HG02852 (cell line): ENCODE results near the gene DPF3.
A peak's percentile ranks its signal among the peaks of the same experiment; 100 is the strongest.

ENCODE experiments used
- ATAC-seq: cut with Tn5 transposase; IDR thresholded peaks from one replicate; pipeline ENCODE4 v1.9.1; 2021; ENCODE audit warnings: mild to moderate bottlenecking, moderate library complexity; ENCODE audit not compliant: unreplicated experiment

The DPF3 gene

DNA sequence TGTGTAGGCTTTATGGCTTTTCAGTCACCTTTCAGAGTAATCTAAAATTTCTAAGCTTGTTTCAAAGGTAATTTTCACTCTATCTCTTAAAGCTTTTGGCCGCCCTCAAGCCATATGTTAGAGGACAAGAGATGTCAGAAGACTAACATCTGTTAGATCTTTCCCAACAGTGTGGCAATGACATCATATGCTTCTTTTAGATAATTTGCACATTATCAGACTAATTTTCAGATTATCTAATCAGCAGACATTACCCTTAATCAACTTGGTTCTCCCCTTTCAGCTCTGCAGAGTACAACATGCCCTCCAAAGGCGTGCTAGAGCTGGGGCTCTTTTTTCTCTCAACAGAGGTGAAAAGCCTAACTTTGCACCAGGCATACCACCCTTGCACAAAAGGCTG, 207.1 kb downstream of the DPF3 start:
- ATAC-seq, result no peak

DNA sequence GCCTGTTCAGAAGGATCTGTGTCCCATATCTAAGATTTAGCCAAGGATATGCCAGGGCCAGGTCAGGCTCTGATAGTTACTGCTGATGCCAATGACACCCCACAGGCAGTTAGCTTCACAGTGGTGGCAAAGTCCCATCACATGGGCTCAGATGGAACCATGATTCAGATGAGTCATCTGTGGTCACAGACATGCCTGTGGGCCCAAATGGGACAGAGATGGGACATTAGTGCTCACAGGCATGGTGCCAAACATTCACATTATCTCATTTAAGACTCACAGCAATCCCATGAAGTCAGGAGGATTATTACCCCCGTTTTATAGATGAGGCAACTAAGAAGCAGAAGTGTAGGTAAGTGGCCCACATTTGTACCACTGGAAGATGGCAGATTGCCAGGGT, 207.8 kb downstream of the DPF3 start:
- no peak for ATAC-seq

DNA sequence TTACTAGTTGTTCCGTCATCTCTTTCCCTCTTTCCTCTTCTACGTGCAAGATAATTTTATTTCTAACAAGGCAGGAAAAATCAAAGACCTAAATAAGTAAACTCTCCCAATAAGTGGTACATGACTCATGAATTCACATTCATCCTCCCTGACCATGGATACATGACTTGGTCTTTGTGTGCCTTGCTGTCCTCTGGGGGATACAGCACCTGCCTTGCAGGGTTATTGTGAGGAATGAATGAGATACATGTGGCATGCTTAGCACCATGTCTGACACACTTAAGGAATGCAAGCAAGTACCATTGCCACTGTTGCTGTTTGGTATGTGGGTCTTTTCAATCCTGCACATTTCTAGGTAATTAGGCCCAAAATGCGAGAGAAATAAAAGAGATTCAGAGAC, 208.4 kb downstream of the DPF3 start:
- ATAC-seq, result no peak

DNA sequence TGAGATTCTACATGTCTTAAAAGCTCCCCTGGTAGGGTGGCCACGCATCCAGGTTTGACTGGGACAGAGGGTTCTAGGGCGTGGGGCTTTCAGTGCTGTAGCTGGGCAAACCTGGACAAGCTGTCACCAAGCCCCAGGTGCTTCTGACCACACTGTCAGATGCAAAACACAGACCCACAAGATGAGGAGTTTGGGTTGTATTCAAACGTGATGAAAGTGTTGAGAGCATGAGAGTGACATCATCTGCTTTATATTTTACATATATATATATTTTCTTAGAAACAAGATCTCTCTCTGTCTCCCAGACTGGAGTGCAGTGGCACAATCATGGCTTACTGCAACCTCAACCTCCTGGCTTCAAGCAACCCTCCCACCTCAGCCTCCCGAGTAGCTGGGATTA, 210.1 kb downstream of the DPF3 start:
- no peak for ATAC-seq

DNA sequence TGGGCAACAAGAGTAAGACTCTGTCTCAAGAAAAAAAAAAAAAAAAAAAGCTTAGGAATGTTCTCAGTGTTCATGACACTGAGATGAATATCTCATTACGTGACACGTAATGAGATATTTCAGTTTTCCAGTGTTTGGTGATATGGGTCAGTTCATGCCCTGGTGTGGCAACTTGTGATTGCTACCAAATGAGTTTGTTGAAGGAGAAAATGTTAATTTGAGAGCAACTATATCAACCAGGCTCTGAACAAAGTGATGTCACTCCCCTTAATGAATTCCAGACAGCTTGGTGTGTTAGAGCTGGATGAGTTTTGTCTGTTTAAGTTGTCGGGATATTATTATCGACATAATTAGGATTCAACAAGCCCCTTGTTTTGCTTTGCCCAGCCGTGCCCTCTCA, 211.7 kb downstream of the DPF3 start:
- ATAC-seq, result no peak

DNA sequence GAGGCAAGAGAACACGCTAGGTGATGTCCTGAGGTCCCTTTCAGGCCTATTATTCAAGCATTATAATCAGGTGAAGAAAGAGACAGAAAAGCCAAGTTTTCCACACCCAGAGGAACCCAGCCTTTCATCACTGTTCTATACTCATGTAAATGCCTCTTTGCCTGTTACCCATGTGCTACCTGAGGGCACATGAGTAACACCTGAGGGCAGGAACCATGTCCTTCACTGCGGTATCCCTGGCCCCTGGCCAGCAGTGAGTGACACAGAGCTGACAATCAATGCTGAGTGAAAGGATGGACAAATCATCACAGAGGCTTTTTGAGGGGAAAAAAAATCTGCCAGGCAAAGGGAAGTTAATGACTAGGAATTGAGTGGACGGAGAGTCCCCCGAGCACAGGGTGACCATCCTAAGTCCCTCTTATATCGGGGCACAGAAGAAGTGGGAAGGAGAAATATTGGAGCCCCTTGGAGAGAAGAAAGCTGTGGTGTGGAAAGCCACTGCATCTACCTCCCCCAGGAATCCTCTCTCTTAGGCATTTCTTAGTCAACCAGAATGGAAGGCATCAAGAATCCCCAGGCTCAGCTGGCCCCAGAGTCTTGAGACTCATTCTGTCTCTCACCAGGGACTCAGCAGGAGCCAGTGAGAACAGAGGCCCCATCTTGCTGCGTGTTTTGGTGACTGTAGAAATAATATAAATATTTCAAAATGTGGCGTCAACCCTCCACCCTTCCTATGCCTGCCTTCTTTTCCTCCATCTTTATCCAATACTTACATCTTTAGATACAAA, 212.9 kb downstream of the DPF3 start:
- no peak for ATAC-seq

DNA sequence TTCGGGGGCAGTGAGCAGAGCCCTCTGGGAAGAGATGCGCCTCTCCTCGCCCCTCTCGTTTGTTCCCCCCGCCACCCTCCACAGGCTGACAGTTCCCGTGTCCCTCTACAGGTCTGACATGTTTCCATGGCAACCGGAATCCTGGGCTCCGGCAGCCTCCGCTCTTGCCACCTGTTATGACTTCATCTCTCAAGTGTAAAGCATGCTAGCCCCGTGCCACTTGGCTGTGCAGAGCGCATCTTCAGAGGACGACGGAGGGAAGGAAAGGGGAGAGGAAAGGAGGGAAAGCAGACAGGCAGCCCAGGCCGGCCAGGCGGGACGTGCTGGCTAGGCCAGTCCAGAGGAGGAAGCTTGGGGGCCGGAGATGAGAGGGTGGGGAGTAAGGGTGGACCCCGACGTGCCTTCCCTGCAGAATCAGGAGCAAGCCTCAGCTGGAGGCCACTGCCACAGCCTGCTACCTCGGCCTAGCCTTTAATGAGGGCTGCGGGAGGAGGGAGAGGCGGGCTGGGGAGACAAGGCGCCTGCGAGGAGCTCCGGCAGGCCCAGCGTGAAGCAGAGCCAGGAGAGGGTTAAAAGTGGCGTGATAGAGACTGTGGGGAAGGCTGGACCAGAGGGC, 214.3 kb downstream of the DPF3 start:
- ATAC-seq, result no peak

DNA sequence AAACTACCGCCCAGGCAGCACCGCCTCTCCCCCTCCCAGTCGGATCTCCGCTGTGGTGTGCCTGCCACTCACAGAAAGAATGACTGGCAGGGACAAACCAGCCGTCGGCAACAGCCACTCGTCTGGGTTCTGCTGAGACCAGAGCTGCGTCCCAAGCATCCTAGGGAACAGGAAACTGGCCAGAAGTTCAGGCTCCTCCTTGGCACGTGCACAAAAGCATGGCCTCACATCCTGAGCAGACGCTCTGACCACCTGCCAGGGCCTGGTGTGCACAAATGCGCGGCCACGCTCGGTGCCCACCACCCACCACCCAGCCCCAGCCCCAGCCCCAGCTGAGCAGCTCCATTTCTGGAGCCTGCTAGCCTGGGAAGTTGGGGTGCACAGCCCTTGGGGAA, 214.8 kb downstream of the DPF3 start:
- ATAC-seq, result no peak

DNA sequence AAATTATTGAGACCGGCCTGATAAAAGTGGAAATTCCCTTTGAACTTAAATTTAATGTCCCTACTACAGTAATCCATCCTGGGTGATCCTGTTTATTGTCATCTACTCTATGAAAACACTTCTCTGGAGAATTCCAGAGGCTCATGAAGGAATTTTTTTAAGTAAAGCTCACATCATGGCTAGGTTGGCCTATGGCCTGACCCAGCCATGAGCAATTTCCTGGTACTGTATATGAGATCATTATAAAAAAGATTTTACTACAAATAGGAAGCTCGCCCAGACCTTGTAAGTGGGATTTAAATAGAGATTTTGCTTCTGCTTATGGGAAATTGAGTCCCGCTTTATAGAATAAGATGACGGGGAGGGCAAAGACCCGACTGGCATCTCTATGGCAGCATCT, 215.5 kb downstream of the DPF3 start:
- ATAC-seq, result no peak

DNA sequence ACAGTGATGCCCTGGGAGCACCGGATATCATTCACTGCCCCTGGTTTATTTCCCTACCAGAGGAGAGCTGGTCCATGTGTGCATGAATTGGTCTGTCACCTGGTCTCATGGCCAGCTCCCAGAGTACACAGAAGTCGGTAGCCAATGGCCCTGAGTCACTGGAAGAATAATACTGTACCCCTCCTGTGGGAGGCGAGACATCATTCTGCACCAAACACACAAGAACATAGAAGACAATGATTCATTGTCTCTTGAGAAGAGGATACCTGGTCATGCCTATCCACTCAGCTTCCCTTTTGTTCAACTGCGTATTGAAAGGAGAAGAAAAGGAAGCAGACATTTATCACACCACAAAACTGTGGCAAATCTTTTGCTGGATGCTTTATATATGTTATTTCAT, 216.2 kb downstream of the DPF3 start:
- no peak for ATAC-seq

DNA sequence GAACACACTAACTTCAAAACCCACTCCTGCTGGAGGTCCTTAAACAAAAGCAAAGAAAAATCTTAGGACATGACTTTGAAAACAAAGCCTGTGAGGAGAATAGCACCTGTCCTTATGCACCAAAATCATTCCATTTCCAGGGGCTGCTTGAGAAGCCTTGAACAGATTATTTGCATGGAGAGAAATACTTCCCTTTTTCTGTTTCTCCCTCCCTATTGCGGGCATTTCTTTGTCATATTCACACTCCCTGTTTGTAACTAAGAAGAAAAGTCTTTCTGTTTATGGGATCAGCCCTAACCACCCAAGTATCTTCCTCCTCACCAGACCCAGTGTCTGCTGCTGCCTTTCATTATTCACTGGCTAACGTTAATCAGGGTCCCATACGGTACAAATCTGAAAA, 218.8 kb downstream of the DPF3 start:
- ATAC-seq, result peak; percentile 47

DNA sequence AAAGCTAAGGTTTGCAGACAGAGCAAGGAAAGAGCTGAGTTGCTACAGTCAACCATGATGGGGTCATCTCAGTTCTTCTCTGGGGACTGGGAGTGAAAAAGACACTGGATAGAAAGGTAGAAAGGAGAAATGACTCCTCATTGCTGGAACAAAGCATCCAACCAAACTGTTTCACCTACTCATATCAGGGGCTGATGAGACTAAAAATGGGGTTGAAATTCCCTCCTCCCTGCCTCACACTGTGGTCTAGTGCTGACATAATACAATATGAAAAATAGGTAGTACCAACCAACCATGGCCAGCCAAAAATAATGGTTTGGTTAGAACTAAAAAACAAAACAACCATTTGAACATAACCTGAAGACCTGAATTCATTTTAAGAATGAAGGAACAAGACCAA, 220.7 kb downstream of the DPF3 start:
- no peak for ATAC-seq

DNA sequence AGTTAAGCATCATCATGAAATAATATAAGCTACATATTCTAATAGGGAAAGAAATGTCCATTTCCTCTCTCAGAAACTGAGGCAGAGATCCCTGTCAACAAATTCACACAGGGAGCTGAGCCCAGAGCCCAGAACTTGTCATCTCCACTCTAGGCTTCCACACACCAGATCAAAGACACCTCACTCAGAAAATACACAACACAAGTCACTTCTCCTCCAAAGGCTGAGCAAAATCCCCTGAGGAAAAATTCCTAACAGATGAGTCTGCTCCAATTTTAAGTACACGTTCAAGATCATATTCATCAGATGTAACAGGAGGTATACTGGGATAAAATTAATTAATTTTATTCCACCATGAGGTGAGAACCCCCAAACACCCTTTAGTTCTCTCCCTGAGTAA, 227.3 kb downstream of the DPF3 start:
- no peak for ATAC-seq

DNA sequence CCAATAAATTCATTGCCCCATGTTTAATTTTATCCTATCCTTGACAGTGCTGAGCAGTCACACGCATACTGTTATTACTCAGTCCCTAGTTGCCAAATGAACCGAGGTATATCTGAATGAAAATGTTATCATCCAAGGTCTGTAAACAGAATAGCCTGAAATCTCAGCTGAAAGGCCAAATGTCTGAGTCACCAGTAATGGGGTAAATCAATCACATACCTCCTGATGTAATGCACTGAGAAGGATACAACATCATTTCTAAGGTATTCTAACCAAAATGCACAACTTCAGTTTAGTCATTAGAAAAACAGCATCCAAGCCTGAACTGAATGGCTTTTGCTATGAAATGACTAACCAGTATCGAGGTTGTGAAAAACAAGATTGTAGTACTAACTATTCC, 228.6 kb downstream of the DPF3 start:
- ATAC-seq, result no peak

DNA sequence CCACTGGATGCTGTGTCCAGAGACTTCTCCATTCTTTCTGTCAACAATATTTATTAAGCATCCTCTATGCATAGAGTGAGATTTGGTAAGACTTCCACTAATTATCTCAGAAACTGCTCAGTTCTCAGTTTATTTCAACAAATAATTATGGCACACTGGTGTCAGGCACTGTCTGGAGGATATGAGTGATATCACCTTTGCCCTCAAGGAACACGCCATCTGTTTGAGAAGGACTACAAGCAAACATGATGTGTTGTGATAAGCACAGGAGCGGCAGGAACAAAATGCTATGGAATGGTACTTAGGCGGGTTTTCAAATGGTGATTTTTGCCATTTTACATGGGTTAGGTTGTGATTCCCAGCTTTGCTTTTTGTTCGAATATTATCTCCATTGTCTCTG, 229.2 kb downstream of the DPF3 start:
- ATAC-seq, result no peak

DNA sequence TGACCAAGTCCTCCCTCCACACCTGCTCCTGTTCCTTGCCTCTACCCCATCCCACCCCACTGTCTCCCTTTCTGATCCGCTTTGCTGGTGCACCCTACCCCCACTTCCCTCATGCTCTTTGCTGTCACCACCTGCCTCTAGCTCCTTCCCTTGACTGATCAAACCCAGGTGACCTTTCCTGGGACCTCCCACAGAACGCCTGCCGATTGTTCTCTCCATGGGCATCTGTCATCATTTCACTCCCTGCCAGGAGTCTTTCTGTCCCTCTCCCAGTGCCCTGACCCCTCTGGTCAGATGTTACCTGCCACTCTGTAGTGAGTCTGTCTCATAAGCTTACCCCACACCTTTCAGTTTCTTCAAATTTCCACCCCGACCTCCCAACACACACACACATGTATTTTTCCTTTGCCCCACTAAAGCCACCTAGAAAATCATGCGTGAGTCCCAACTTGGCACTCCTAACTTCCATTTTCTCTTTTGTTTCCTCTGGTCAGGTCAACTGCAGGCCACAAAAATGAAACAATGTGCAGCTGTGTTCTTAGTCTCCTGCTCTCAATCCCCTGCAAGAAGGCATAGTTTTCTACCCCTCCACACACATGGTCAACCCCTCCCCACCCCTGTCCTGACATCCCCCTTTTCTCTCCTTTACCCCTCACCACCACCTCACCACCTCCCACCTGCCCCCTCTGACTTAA, 229.8 kb downstream of the DPF3 start:
- no peak for ATAC-seq

DNA sequence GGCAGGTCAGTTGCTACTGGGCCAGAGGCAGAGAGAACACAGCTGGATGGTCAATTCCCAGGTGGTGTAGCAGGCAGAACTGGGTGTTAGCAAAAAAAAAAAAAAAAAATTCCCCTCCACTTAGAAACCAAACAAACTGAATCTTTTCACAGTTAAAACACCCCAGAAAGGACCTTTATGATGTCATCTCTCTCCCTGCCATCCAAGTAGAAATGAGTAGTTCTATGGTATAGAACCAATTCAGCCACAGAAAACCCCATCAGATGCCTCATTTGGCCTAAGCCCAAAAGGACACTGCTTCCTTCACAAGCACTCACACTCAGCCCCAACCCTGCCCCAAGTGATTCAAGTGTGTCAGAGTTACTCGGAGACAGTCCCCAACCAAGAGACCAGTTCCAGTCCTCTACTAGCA, 230.8 kb downstream of the DPF3 start:
- ATAC-seq, result no peak

DNA sequence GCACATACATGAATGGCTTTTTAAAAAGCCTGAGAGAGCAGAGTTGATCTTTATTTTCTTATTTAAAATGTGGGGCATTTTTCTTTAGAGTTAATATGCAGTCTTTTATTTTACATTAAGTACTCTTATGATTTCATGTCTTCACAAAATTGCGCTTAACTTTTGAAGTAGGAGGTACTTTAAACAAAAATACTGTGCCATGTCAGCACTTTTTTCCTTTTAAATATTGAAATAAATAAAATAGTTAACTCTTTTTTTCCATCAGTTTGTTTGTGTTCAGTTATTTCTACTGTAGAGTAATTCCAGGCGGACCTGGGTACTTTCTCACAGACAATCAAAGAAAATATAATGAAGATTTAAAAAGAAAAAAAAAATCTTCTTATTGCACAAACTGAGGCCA, 231.7 kb downstream of the DPF3 start:
- ATAC-seq, result no peak

DNA sequence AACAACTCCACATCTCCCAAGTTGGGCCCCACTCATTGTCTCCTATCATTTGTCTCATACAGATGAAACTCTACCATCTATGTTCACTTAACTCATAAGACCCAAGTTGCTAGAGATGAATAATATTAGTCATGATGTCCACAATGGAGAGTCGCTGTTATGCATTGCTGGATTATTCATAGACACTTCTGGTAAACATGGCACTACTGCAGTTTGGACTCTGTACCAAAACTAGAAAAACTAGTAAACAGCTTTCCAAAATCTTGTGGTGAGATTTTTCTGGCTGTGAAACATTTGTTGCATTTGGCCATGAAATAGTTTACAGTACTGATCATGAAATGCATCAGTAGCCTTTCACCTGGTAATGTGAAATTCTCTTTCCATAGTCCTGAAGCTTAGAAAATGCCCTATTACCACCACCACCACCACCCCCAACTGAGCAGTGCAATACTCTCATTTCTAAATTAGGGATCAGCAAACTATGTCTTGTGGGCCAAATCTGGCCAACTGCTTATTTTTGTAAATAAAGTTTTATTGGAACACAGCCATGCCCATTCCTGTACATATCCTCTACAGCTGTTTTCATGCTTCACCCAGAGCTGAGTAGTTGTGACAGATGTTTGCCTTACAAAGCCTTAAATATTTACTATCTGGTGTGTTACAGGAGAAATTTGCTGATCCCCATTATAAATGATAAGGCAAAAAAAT, 236.5 kb downstream of the DPF3 start:
- ATAC-seq, result no peak

DNA sequence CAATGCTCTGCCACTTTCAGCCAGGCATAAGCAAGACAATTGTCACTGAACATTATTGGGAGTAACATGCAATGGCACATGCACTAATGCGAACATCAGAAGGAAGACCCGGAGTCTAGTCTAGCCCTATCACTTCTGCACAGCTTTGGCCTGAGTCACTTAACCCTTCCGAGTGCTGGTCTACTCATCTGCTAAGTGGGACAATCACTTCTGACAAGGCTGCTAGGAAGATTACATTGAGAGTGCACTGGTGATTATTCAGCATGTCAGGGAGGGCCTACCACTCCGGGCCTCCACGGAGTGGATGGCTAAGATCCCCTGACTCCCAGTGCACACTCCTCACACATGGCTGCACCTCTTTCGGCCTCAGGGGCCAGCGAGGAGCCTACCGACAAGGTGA, 240.9 kb downstream of the DPF3 start:
- no peak for ATAC-seq

DNA sequence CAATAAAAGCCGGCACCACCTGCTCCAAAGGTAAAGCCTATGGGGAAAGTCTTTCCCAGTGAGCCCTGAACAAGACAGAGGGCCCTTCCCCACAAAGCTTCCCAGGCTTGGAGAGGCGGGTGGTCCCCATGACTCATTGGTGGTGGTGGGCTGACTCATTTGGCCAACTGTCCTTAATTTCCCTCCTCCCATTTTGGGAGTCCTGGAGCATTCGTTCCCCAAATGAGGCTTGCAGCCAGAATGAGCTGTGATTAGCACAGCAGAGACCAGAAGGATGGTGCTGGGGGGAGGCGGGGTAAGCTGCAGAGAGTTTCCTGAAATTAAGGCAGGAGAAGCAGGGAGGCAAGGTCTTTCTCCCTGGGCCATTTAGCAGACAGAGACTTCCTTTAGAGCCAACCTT, 241.7 kb downstream of the DPF3 start:
- no peak for ATAC-seq

DNA sequence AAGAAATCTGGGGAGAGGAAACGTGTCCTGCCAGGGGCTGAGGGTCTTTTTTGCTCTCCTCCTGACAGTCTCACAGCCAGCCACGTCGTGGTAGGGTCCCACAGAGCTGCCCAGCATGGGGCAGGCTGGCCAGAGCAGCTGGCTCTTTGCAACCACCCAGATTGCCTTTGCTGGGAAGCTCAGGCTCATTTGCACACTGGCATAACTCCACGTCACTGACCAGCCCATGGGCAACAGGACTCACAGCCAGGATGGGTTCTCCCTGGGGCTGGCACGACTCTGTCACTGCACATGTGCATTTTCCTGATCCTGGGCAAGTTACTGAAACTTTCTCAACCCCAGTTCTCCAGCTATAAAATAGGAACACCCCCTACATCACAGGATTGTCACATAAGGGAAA, 242.2 kb downstream of the DPF3 start:
- no peak for ATAC-seq
